GM18870 (cell line): ENCODE results near the gene ERC2.

Experiments used
- ATAC-seq: cut with Tn5 transposase; IDR thresholded peaks from one replicate; pipeline ENCODE4 v1.9.1; 2021; ENCODE audit warnings: moderate library complexity; ENCODE audit not compliant: unreplicated experiment

Gene ERC2

GRCh38 chr3:56126632-56127031 lies 341.6 kb downstream of the ERC2 start:
- ATAC-seq, result no peak

DNA sequence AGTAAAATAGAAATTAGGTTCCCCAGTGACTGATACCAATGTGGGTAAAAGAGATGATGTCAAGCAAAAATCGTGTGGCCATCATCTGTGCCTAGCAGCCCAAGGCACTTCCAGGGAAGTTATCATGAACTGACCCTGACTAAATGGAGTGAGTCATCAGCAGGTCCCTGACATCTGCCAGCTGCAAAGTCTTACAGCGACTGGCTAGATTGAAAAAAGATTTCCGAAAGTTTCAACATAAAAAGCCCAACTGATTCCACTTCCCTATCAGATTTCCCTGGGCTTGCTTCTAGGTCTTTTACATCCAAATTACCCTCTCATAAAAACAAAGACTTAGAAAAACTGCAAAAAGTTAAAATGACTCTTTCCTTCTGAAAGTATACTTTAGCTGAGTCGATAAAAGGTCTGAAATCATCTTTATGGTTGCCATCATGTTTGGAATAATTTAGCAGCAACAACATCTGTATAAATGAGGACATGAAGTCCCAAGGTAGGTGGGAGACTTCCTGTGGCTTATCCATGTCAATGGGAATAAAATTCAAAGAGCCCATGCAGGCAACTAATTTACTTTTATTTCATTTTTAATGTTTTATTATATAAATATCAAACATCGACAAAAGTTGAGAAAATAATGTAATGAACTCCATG lies 342.8 kb downstream of the ERC2 start:
- no peak for ATAC-seq

- no peak for ATAC-seq
Measured at GRCh38 chr3:56124546-56124945, 343.7 kb downstream of the ERC2 start.

- no peak for ATAC-seq
Measured at GRCh38 chr3:56123487-56123886, 344.8 kb downstream of the ERC2 start.

- no peak for ATAC-seq
Measured at GRCh38 chr3:56122911-56123310, 345.4 kb downstream of the ERC2 start.

DNA sequence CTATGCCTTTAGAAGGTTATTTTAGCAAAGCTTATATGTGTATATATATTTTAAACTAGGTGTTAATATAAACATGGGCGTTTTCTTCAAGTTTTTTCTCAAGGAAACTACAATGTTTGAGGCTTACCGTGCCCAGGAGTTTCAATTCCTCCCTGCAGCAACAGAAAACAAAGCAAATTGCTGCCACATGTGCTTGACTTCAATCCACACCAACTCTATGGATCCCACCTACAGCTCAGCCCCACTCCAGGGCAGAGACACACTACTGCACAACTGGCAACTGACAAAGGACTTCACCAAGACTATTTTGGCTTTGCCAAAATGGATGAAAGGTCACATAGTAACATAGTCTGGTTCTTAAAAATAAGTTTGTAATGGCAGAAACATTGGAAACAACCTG lies 346.6 kb downstream of the ERC2 start:
- no peak for ATAC-seq

GRCh38 chr3:56119575-56120349 lies 348.5 kb downstream of the ERC2 start:
- no peak for ATAC-seq

DNA sequence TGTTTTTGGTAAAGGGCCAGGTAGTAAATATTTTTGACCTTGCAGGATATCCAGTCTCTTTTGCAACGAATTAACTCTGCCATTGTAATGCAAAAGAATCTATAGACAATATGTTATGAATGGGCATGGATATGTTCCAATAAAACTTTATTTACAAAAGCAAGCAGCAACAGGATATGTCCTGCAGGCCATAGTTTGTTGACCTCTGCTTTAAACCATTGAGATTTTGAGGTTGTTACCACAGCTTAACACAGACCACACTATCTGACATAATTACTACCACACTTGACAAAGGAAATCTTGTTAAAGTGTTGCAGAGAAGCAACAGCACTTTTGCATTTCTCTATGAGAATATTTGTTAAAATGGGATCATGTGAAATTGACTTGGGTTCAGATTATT lies 349.3 kb downstream of the ERC2 start:
- no peak for ATAC-seq

DNA sequence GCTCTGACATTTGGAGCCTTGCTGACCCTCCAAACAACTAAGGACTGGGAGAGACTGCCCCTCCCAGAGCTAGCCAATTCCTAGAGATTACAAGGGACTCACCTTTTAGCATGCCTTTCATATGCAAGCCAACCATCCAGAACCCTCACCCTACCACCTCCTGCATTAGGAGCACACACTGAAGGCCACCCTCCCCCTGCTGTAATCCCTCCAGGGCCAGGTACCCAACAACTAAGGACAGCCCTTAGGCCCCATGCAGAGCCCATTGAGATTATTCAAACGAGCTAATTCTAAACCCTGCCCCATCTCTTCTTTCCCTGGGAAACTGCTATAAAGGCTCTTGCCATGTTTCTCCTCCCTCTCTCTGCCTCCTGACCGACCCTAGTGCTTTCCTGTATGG lies 352.6 kb downstream of the ERC2 start:
- no peak for ATAC-seq

DNA sequence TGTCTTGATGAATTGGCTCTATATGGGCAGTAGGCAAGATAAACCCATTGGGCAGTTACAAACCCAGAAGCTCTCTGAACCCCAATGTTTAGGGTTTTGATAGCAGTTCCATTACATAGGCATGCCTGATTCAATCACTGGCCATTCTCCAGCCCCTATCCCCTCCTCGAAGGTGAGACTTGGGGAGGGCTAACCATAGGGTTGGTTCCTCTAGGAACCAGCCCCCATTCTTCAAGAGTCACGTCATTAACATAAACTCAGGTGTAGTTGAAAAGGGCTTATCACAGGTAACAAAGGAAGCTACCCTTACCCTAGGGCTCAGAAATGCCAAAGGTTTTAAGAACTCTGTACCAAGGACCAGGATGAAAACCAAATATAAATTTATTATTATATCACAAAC lies 353.1 kb downstream of the ERC2 start:
- ATAC-seq, result no peak

- no peak for ATAC-seq
Measured at GRCh38 chr3:56113908-56114307, 354.4 kb downstream of the ERC2 start.

- ATAC-seq, result no peak
Measured at GRCh38 chr3:56113231-56113630, 355.0 kb downstream of the ERC2 start.

GRCh38 chr3:56111606-56112304 lies 356.5 kb downstream of the ERC2 start:
- ATAC-seq, result no peak

DNA sequence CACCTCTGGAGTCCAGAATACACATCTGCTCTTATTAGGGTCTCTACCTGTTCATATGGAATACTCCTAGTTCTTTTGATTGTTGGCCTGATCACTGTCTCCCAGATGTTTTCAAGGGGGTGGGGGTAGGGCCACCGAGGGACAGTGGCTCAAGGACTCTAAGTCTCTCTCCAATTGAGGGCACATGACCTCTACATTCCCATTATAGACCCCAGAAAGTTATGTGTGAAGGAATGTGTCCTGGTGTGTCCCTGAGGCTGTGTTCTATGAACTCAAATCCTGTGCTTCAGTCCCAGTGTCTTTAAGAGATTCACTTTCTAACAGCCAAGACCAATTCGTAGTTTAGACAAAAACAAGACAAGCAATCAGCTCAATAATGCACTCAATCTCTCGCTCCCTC lies 357.4 kb downstream of the ERC2 start:
- ATAC-seq, result no peak

DNA sequence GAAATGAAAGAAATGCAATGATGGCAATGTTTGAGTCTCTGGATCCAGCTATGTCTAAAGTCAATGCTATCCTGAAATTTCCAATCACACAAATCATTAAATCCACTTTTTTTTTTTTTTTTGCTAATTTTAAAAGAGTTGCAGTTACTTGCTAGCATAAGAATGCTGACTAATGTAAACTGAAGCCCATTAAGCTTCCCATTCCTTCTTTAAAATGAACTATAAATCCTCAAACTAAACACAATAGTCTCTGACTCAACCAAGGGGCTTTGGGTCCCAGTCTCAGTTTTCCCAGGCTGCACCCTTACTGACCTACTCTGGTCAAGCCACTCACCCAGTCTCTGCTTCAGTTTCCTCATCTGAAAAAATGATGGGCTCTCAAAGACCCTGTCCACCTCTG lies 361.1 kb downstream of the ERC2 start:
- ATAC-seq, result no peak

DNA sequence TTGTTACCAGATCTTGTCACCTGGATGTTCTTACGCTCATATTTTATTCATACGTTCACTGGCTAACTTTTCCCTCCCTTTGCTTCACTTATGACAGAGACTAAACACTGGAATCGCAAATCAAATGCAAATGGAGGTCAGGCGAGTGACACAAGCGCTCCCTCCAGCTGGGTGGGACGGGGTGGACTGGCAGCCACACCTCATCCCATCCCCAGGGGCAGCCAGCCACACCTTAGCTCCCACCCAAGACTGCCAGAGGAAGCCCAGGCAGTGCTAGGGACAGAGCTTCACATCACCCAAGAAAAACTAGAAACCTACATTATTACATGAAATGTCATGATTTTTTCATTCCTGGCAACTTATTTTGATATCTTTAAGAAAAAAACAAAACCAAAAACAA lies 366.2 kb downstream of the ERC2 start:
- ATAC-seq, result no peak

- ATAC-seq, result no peak
Measured at GRCh38 chr3:56101576-56101975, 366.7 kb downstream of the ERC2 start.

DNA sequence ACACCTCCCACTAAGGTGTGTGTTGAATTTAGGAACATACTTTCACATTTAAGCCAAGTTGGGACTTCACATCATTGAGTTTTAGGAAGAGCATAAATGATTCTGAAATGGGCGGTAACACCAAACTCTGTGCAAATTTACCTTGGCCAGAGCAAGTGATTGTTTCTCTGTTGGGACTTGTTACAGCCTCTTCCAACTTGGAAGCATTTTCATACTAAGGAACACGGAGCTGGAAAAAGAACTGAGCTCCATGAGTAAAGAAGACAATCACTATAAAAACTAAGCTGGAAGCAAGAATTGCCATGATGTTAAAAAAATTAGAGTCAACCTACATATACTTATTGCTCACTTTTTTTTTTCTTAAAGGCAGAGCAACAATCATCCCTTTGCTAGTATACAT lies 371.3 kb downstream of the ERC2 start:
- no peak for ATAC-seq

DNA sequence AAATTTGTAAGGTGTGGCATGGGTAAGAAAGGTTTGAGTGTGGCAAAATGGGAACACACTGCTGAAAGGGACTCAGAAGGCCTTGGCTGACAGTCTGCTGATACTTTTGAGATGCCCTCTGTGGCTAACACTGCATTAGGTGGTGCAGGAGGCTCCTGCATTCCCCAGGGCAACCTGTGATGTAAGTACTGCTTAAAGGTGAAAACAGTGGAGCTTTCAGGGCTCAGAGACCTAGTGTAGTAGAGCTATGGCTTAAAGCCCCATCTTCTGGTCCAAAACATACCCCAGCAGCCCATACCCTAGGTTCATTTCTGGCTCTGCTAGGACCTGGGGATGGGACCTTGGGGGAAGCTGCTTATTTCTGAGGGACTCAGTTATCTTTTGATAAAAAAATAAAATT lies 374.1 kb downstream of the ERC2 start:
- ATAC-seq, result no peak

DNA sequence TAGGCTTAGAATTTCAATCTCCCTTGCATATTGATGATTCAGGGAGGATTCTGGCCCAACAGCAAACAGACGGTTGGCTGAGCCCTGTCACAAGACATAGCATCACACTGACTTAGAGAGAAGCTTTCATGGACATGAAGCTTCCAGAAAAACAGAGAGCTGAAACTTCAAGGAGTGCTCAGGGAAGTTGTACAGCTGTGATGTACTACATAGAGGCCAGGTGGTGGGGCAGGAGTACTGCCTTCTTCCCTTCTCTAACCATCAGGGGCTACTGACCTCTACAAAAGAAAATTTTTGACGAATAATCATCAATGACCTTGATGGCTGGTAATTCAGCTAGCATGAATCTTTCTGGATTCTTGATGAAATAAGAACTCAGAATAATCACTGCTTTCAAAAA lies 378.5 kb downstream of the ERC2 start:
- no peak for ATAC-seq

DNA sequence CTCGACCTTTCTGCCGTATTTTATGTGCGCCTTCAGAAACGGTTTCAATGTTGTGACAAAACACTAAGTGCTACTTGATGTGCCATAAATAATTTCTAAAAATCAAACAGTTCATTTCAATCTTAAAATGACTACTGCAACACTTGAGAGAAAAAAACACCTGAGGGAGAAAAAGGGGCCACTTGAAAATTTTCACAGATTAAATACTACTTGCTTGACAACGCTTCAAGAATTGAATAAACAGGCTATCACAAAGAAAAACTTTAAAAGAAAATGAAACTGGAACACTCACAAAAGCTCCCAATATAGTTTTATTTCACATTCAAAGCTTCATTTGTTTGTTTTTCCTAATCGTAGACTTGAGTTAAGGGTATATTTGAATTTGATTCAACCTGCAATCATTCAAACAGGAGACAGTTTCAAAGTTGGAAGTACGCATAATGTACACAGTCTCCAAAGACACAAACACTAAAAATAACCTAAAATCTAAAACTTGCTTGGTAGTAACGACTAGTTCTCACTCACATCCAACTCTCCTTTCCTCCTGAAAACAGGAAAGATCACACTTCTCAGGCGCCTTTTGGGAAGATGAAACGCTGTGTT lies 380.7 kb downstream of the ERC2 start:
- ATAC-seq, result no peak

GRCh38 chr3:56086355-56086754 lies 381.9 kb downstream of the ERC2 start:
- ATAC-seq, result no peak
